Adrenal gland (tissue), 12 donors: ENCODE measurements around the gene SCN1B. TPM values are rescaled to one million over a fixed set of nuclear protein-coding genes. Genes with fewer than 3 reads are reported as not detected.

ENCODE experiments used
- DNase-seq, 7 donors: peaks; one replicate each; pipeline ENCODE4 v3.0.0-alpha.2; 2019 to 2020
- H3K27ac ChIP-seq, 5 donors: fragments of 200-600 bp; sonication (generic) in 4 of 5; 1 replicate in 3 of 5; 2 replicates in 2 of 5; pipeline versions ENCODE4 v1.5.1 to v1.8.0; 2016 to 2020; ENCODE audit warnings: mild to moderate bottlenecking in 1 of 5
- H3K27me3 ChIP-seq: fragments of 200-600 bp; 2 replicates; pipeline ENCODE4 v1.8.0; 2021
- H3K36me3 ChIP-seq, 2 donors: fragments of 200-600 bp; replicated peaks in 1 of 2; 1 replicate in 1 of 2; 2 replicates in 1 of 2; pipeline versions ENCODE4 v1.5.1 to v1.8.0; 2018 to 2022
- H3K4me1 ChIP-seq, 2 donors: fragments of 200-600 bp; replicated peaks in 1 of 2; 1 replicate in 1 of 2; 2 replicates in 1 of 2; pipeline versions ENCODE4 v1.5.1 to v1.8.0; 2018 to 2021
- H3K4me3 ChIP-seq, 4 donors: fragments of 200-600 bp; sonication (generic) in 3 of 4; one replicate each; pipeline ENCODE4 v1.5.1; 2016 to 2018
- H3K9me3 ChIP-seq, 3 donors: fragments of 200-600 bp; sonication (generic) in 1 of 3; replicated peaks in 1 of 3; 1 replicate in 2 of 3; 2 replicates in 1 of 3; pipeline versions ENCODE4 v1.5.1 to v1.8.0; 2016 to 2021
- CTCF ChIP-seq, 6 experiments: fragments of 450-650 bp in 4 of 6; fragments of 200-600 bp in 2 of 6; sonication (generic) in 1 of 6; IDR thresholded peaks; 1 replicate in 5 of 6; 2 replicates in 1 of 6; pipeline versions ENCODE4 v1.5.1 to v1.8.0; 2016 to 2021; ENCODE audit warnings: antibody characterized with exemption in 6 of 6, mild to moderate bottlenecking in 2 of 6, moderate library complexity in 1 of 6
- POLR2A ChIP-seq, 2 donors: fragments of 450-650 bp; IDR thresholded peaks; one replicate each; pipeline ENCODE4 v1.6.1; 2017; ENCODE audit warnings: antibody characterized with exemption in 2 of 2, mild to moderate bottlenecking in 2 of 2, moderate library complexity in 1 of 2
- WGBS, 4 donors: extraction: QIAGEN DNeasy Blood & Tissue Kit in 2 of 4; methylation state at CpG; one replicate each; pipeline versions ENCODE4 v1.1.5 to v1.1.7; 2013 to 2017; 5-methylcytosine and 5-hydroxymethylcytosine counted together
- intact Hi-C, 2 donors: fragments of 100-400 bp; cut with DNase I; formaldehyde crosslinking; loops; one replicate each; pipeline versions ENCODE4 v1.14.1 to v1.15.0; 2022 to 2023
- polyA plus RNA-seq, 3 donors: library from polyadenylated mRNA; stranded (reverse); fragments of 200-250 nt in 2 of 3; fragments of 350-450 nt in 1 of 3; fragmentation: Illumina TruSeq in 1 of 3; extraction: RNeasy Lipid Tissue Mini Kit (QIAGEN cat#74804) in 1 of 3; gene quantifications; one replicate each; pipeline ENCODE4 v1.2.3, GENCODE V29; 2013 to 2014
- total RNA-seq, 9 donors: library from RNA; depleted of rRNA in 4 of 9; stranded (reverse); fragments of >200 nt in 4 of 9; fragments of 120-200 nt in 1 of 9; fragmentation: NEBNext Ultra II Directional in 1 of 9; extraction: Animal tissue kit (Norgen Biotek cat#: 25700) in 1 of 9; gene quantifications; one replicate each; pipeline versions ENCODE4 v1.1.0 to v1.2.4, GENCODE V29; 2013 to 2023
- donor health status: healthy with polysubstance abuse.
- donor health status: Bipolar disorder and iron deficiency.
- donor health status: DM: yes; HTN: yes; CAD: no.
- donor health status: DM: no; HTN: no; CAD: no.
- donor health status: DM: no; HTN: no; CAD: no.
- donor health status: DM: yes; HTN: yes; CAD: no.

Gene SCN1B
- total and polyA plus RNA-seq, 12 donors, result 0.83 to 34.5 (median 13.8) TPM

GRCh38 chr19:35068941-35069634 lies 38.8 kb downstream of the SCN1B start:
- H3K9me3 ChIP-seq, result no peaks in the 10 kb centered on the region
- WGBS, 4 donors, result 68 to 80% (median 69%) methylated on average over 10 of the region's 10 CpGs
- intact Hi-C loops, result loop anchor here in 1 of 2 donors (10.0 kb wide), 1 partner anchor 66 kb away; the partner anchor contains the start of genes FXYD1 and LGI4
- H3K27me3 ChIP-seq, result no peaks in the 10 kb centered on the region
- no peak overlapping the region for H3K27ac ChIP-seq
- no peaks in the 10 kb centered on the region for H3K36me3 ChIP-seq
- no peak overlapping the region for H3K4me3 ChIP-seq
- TF ChIP-seq CTCF (IDR thresholded peaks at IDR 0.05) (no peak), POLR2A (IDR thresholded peaks at IDR 0.05) (no peak)
- no peaks in the 10 kb centered on the region for H3K4me1 ChIP-seq
- DNase-seq, result no peak

- no peaks in the 10 kb centered on the region for H3K27me3 ChIP-seq
- no peak overlapping the region for H3K27ac ChIP-seq
- 79 to 93% (median 82%) methylated on average over 1 of the region's 1 CpG for WGBS, 4 donors
- no peaks in the 10 kb centered on the region for H3K4me1 ChIP-seq
- no peak for DNase-seq
- TF ChIP-seq CTCF (IDR thresholded peaks at IDR 0.05) (no peak), POLR2A (IDR thresholded peaks at IDR 0.05) (no peak)
- no peak overlapping the region for H3K4me3 ChIP-seq
- H3K9me3 ChIP-seq, result no peaks in the 10 kb centered on the region
- intact Hi-C loops, result loop anchor here in 1 of 2 donors (10.0 kb wide), 1 partner anchor 65 kb away; the partner anchor contains the start of genes FXYD1 and LGI4
- H3K36me3 ChIP-seq, result no peaks in the 10 kb centered on the region
Observed at GRCh38 chr19:35069696-35070095, 39.4 kb downstream of the SCN1B start.

- DNase-seq, result no peak
- Histone ChIP-seq H3K4me3 (no peak overlapping the region), H3K36me3 (no peaks in the 10 kb centered on the region), H3K27me3 (peaks cover under 1% of the 10 kb centered on the region), H3K4me1 (no peaks in the 10 kb centered on the region), H3K27ac (no peak overlapping the region), H3K9me3 (no peaks in the 10 kb centered on the region)
- WGBS, 4 donors, result 64 to 80% (median 72%) methylated on average over 2 to 3 of the region's 3 CpGs
- TF ChIP-seq POLR2A (IDR thresholded peaks at IDR 0.05) (no peak), CTCF (IDR thresholded peaks at IDR 0.05) (no peak)
- intact Hi-C loops, result no loop called here
Observed at GRCh38 chr19:35070471-35070870, 40.2 kb downstream of the SCN1B start.

GRCh38 chr19:35073516-35073915 lies 43.2 kb downstream of the SCN1B start:
- DNase-seq, result no peak
- Histone ChIP-seq H3K4me3 (no peak overlapping the region), H3K27ac (no peak overlapping the region), H3K4me1 (no peaks in the 10 kb centered on the region), H3K9me3 (no peaks in the 10 kb centered on the region), H3K27me3 (peaks cover 3% of the 10 kb centered on the region), H3K36me3 (no peaks in the 10 kb centered on the region)
- TF ChIP-seq POLR2A (IDR thresholded peaks at IDR 0.05) (no peak), CTCF (IDR thresholded peaks at IDR 0.05) (no peak)
- 61 to 80% (median 75%) methylated on average over 10 of the region's 10 CpGs for WGBS, 4 donors
- intact Hi-C loops, result no loop called here
